Suprapubic skin (tissue), 4 donors: ENCODE data around the gene WDR86. TPM values are rescaled to one million over a fixed set of nuclear protein-coding genes. Genes with fewer than 3 reads are reported as not detected.

Experiments used
- DNase-seq, 2 donors: peaks; one replicate each; pipeline ENCODE4 v3.0.0-alpha.2; 2019; ENCODE audit warnings: low spot score in 2 of 2
- H3K27ac ChIP-seq: fragments of 200-600 bp; sonication (generic); one replicate; pipeline ENCODE4 v1.5.1; 2019
- H3K27me3 ChIP-seq: fragments of 200-600 bp; sonication (generic); one replicate; pipeline ENCODE4 v1.5.1; 2019
- H3K36me3 ChIP-seq: fragments of 200-600 bp; sonication (generic); one replicate; pipeline ENCODE4 v1.5.1; 2019
- H3K4me1 ChIP-seq: fragments of 200-600 bp; sonication (generic); one replicate; pipeline ENCODE4 v1.5.1; 2019
- H3K4me3 ChIP-seq: fragments of 200-600 bp; sonication (generic); one replicate; pipeline ENCODE4 v1.5.1; 2019; ENCODE audit warnings: mild to moderate bottlenecking
- H3K9me3 ChIP-seq: fragments of 200-600 bp; sonication (generic); one replicate; pipeline ENCODE4 v1.5.1; 2019
- EP300 ChIP-seq: sonication (generic); formaldehyde crosslinking; IDR thresholded peaks from one replicate; pipeline ENCODE4 v1.6.1; 2017; ENCODE audit warnings: antibody characterized with exemption
- POLR2A ChIP-seq, 2 donors: fragments of 450-650 bp; IDR thresholded peaks; one replicate each; pipeline ENCODE4 v1.6.1; 2017; ENCODE audit warnings: antibody characterized with exemption in 2 of 2, mild to moderate bottlenecking in 2 of 2, moderate library complexity in 2 of 2
- POLR2AphosphoS5 ChIP-seq, 3 donors: sonication (generic); formaldehyde crosslinking; IDR thresholded peaks; one replicate each; pipeline ENCODE4 v1.6.1; 2017; ENCODE audit warnings: antibody characterized with exemption in 3 of 3
- WGBS: methylation state at CpG from one replicate; pipeline ENCODE4 v1.1.5; 2018; 5-methylcytosine and 5-hydroxymethylcytosine counted together
- total RNA-seq, 4 donors: library from RNA; depleted of rRNA; stranded (reverse); fragments of >200 nt; gene quantifications; one replicate each; pipeline ENCODE4 v1.1.0, GENCODE V29; 2016
- TF ChIP-seq, protein P1 (sequence below), 2 donors: fragments of 200-600 bp in 1 of 2; fragments of 450-650 bp in 1 of 2; sonication (generic) in 1 of 2; IDR thresholded peaks; one replicate each; pipeline ENCODE4 v1.5.1; 2016 to 2019; ENCODE audit warnings: antibody characterized with exemption in 2 of 2, mild to moderate bottlenecking in 1 of 2, moderate library complexity in 1 of 2

WDR86 gene
- total RNA-seq, 4 donors from 2014 or later, result 0.81 to 2.8 (median 1.4) TPM; not detected in 1

GRCh38 chr7:151429560-151430331 is 19.9 kb upstream of the WDR86 start:
- 39% methylated on average over 8 of the region's 10 CpGs for WGBS
- TF ChIP-seq POLR2AphosphoS5 (IDR thresholded peaks at IDR 0.05) (no peak), POLR2A (IDR thresholded peaks at IDR 0.05) (no peak), EP300 (no peak)
- TF ChIP-seq, protein P1, sequence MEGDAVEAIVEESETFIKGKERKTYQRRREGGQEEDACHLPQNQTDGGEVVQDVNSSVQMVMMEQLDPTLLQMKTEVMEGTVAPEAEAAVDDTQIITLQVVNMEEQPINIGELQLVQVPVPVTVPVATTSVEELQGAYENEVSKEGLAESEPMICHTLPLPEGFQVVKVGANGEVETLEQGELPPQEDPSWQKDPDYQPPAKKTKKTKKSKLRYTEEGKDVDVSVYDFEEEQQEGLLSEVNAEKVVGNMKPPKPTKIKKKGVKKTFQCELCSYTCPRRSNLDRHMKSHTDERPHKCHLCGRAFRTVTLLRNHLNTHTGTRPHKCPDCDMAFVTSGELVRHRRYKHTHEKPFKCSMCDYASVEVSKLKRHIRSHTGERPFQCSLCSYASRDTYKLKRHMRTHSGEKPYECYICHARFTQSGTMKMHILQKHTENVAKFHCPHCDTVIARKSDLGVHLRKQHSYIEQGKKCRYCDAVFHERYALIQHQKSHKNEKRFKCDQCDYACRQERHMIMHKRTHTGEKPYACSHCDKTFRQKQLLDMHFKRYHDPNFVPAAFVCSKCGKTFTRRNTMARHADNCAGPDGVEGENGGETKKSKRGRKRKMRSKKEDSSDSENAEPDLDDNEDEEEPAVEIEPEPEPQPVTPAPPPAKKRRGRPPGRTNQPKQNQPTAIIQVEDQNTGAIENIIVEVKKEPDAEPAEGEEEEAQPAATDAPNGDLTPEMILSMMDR (IDR thresholded peaks at IDR 0.05), result no peak
- H3K4me1 ChIP-seq, result peaks cover 27% of the 10 kb centered on the region

GRCh38 chr7:151429237-151429559 is 19.4 kb upstream of the WDR86 start:
- 88% methylated on average over 5 of the region's 5 CpGs for WGBS
- Histone ChIP-seq H3K27me3 (no peaks in the 10 kb centered on the region), H3K27ac (no peak overlapping the region), H3K9me3 (no peaks in the 10 kb centered on the region), H3K4me1 (peaks cover 27% of the 10 kb centered on the region), H3K4me3 (no peak overlapping the region), H3K36me3 (no peaks in the 10 kb centered on the region)
- no peak for DNase-seq
- TF ChIP-seq, protein P1 (IDR thresholded peaks at IDR 0.05), result no peak
- TF ChIP-seq EP300, result no peak
- no peak for TF ChIP-seq POLR2A (IDR thresholded peaks at IDR 0.05)
- no peak for TF ChIP-seq POLR2AphosphoS5 (IDR thresholded peaks at IDR 0.05)

More at GRCh38 chr7:151429560-151430331, 19.9 kb upstream of the WDR86 start:
- Histone ChIP-seq H3K4me3 (no peak overlapping the region), H3K27me3 (no peaks in the 10 kb centered on the region), H3K9me3 (no peaks in the 10 kb centered on the region), H3K36me3 (no peaks in the 10 kb centered on the region), H3K27ac (no peak overlapping the region)
- DNase-seq, result peak in 1 of 2 donors; percentile 24

DNA sequence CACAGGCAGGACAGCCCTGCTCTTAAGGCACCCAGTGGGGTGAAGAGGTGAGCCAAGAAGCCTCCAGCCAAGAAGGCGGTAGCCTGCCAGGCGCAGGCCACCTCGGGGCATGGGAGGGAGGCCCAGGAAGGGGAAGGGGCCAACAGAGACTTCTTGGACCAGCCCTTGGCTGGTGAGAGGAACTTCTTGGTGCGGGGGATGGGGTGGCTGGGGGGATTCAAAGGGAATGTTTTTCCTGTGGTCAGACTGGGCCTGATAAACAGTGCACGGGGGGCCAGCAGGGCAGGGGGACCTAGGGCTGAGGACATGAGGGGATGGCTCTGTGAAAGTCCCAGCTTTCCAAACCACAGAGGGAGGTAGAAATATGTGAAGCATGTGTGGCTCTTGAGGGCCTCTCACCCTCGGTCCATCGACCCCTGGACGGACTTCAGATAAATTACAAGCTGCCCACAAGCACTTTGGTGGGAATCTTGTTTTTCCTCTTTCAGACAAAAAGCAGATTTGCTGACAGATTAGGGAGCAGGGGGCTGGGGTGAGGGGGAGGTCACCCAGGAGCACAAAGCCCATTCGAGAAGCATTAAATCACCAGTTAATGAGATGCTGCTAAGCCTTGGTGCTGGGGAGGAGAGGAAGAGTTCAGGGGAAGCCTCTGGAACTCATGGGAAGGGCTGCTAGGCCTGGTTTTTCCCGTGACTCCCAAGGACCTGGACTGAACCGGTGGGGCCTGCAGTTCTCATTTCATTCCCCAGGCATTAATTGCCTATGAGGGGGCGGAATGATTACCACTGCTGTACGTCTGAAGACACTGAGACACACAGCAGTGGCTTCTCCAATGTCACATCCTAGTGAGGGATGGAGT is 18.8 kb upstream of the WDR86 start:
- DNase-seq, result peak in 1 of 2 donors; percentile 59
- no peaks in the 10 kb centered on the region for H3K9me3 ChIP-seq
- no peak overlapping the region for H3K27ac ChIP-seq
- H3K27me3 ChIP-seq, result no peaks in the 10 kb centered on the region
- no peaks in the 10 kb centered on the region for H3K36me3 ChIP-seq
- WGBS, result 68% methylated on average over 13 of the region's 13 CpGs
- peaks cover 27% of the 10 kb centered on the region for H3K4me1 ChIP-seq
- H3K4me3 ChIP-seq, result no peak overlapping the region
- no peak for TF ChIP-seq POLR2A (IDR thresholded peaks at IDR 0.05)
- no peak for TF ChIP-seq EP300

DNA sequence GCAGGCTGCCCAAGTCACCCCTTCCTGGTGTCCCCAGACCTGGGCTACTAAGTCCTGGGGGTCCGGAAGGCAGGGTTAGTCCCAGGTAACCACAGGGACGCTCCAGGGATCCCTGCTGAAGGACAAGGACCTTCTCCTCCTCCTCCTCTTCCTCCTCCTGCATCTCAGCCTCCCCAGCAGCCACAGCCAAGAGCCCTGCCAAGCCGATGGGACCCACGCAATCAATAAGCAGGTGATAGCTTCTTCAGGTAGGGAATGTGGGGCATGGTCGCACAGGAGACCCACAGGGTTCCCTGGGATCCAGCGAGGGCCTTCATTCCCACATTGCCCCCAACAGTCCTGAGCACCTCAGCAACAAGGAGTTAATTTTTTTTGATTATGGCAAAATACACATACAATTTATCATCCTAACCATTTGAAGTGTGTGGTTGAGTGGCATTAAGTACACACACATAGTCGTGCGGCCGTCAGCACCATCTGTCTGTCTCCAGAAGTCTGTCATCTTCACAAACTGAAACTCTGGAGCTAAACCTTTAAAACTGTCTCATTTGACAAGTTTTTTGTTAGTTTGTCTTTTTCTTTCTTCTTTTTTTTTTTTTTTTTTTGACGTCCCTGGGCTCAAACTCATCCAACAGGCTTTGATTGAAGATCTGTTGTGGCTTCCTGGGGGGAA is 18.0 kb upstream of the WDR86 start:
- WGBS, result 77% methylated on average over 10 of the region's 10 CpGs
- no peak for TF ChIP-seq POLR2AphosphoS5 (IDR thresholded peaks at IDR 0.05)
- TF ChIP-seq POLR2A (IDR thresholded peaks at IDR 0.05), result no peak
- TF ChIP-seq EP300, result no peak
- no peak overlapping the region for H3K4me3 ChIP-seq
- H3K4me1 ChIP-seq, result peaks cover 23% of the 10 kb centered on the region
- DNase-seq, result peak; percentile 49 to 58
- no peaks in the 10 kb centered on the region for H3K9me3 ChIP-seq
- H3K36me3 ChIP-seq, result no peaks in the 10 kb centered on the region
- H3K27ac ChIP-seq, result no peak overlapping the region
- no peaks in the 10 kb centered on the region for H3K27me3 ChIP-seq

GRCh38 chr7:151426904-151427704 is 17.3 kb upstream of the WDR86 start:
- H3K27ac ChIP-seq, result no peak overlapping the region
- H3K36me3 ChIP-seq, result no peaks in the 10 kb centered on the region
- peak; percentile 62 to 65 for DNase-seq
- H3K27me3 ChIP-seq, result no peaks in the 10 kb centered on the region
- H3K4me1 ChIP-seq, result peaks cover 22% of the 10 kb centered on the region
- no peaks in the 10 kb centered on the region for H3K9me3 ChIP-seq
- no peak overlapping the region for H3K4me3 ChIP-seq
- TF ChIP-seq EP300 (no peak), POLR2A (IDR thresholded peaks at IDR 0.05) (no peak), POLR2AphosphoS5 (IDR thresholded peaks at IDR 0.05) (no peak)
- TF ChIP-seq, protein P1 (IDR thresholded peaks at IDR 0.05), result no peak
- WGBS, result 80% methylated on average over 19 of the region's 23 CpGs
